A673 (cell line): ENCODE results near the gene LSM3. TPM values are rescaled to one million over a fixed set of nuclear protein-coding genes. Genes with fewer than 3 reads are reported as not detected.

Source experiments
- BruUV-seq: library from RNA; stranded (reverse); fragments of 400-500 nt; replicated peaks from 2 replicates; lab custom pipeline; 2021; lab: Mats Ljungman, UMichigan
- CTCF ChIA-PET: fragments of 300-600 bp; sonication (Branson Sonifier 250); formaldehyde crosslinking; loops from one replicate; lab custom pipeline; 2022; ENCODE audit warnings: antibody characterized with exemption; lab: Charles Lee
- POLR2A ChIA-PET: fragments of 300-600 bp; sonication (Branson Sonifier 250); formaldehyde crosslinking; loops from one replicate; lab custom pipeline; 2022; ENCODE audit warnings: antibody characterized with exemption; ENCODE audit not compliant: low non-redundant PET; lab: Charles Lee
- DNase-seq: peaks from one replicate; pipeline ENCODE4 v3.0.0-alpha.2; 2015; ENCODE audit warnings: low spot score
- H3K27ac ChIP-seq: fragments of 200-600 bp; sonication (generic); 2 replicates; pipeline ENCODE4 v1.5.1; 2016; ENCODE audit warnings: mixed run types, low read depth, mild to moderate bottlenecking, mixed read lengths, antibody characterized with exemption, low read length; ENCODE audit not compliant: poor library complexity, severe bottlenecking
- H3K27me3 ChIP-seq: fragments of 200-600 bp; sonication (generic); replicated peaks from 2 replicates; pipeline ENCODE4 v1.6.1; 2017; ENCODE audit warnings: mixed run types, low read depth, mild to moderate bottlenecking, mixed read lengths, antibody characterized with exemption, low read length; ENCODE audit not compliant: insufficient read depth, poor library complexity
- H3K36me3 ChIP-seq: fragments of 200-600 bp; sonication (generic); 2 replicates; pipeline ENCODE4 v1.6.1; 2016; ENCODE audit warnings: mixed run types, mild to moderate bottlenecking, mixed read lengths, antibody characterized with exemption, low read length; ENCODE audit not compliant: insufficient read depth, poor library complexity, severe bottlenecking
- H3K4me1 ChIP-seq: fragments of 200-600 bp; sonication (generic); 2 replicates; pipeline ENCODE4 v1.6.1; 2017; ENCODE audit warnings: mixed run types, mild to moderate bottlenecking, mixed read lengths, antibody characterized with exemption, low read length; ENCODE audit not compliant: insufficient read depth, poor library complexity, severe bottlenecking
- H3K4me3 ChIP-seq: fragments of 200-600 bp; sonication (generic); 2 replicates; pipeline ENCODE4 v1.5.1; 2016; ENCODE audit warnings: low read depth, mixed run types, mild to moderate bottlenecking, mixed read lengths, low read length; ENCODE audit not compliant: poor library complexity, severe bottlenecking
- H3K9me3 ChIP-seq: fragments of 200-600 bp; sonication (generic); 2 replicates; pipeline ENCODE4 v1.6.1; 2016; ENCODE audit warnings: mixed run types, low read depth, mild to moderate bottlenecking, mixed read lengths, antibody characterized with exemption, low read length; ENCODE audit not compliant: poor library complexity, severe bottlenecking
- CTCF ChIP-seq: fragments of 300-800, 200-600 bp; sonication (generic); conservative IDR thresholded peaks from 2 replicates; pipeline ENCODE4 v1.5.1; 2017; ENCODE audit warnings: low read depth, mild to moderate bottlenecking, antibody characterized with exemption, low read length, moderate library complexity, mixed read lengths
- EZH2 ChIP-seq: fragments of 200-600 bp; sonication (generic); IDR thresholded peaks from 2 replicates; pipeline ENCODE4 v1.6.1; 2017; ENCODE audit warnings: borderline replicate concordance, low read depth, mild to moderate bottlenecking, mixed read lengths, antibody characterized with exemption, low read length; ENCODE audit not compliant: poor library complexity, severe bottlenecking
- intact Hi-C: fragments of 100-400 bp; cut with micrococcal nuclease; formaldehyde crosslinking; loops from one replicate; pipeline ENCODE4 v1.10.0; 2022; ENCODE audit not compliant: unreplicated experiment
- total RNA-seq: library from RNA; stranded (reverse); gene quantifications from 2 replicates; pipeline ENCODE4 v1.2.3, GENCODE V29; 2021

LSM3 gene
- total RNA-seq, 1 experiment from 2014 or later, result 29.4 TPM

GRCh38 chr3:14148041-14148985 lies 30.3 kb upstream of the LSM3 start:
- Histone ChIP-seq H3K27me3 (no peaks in the 10 kb centered on the region), H3K9me3 (no peaks in the 10 kb centered on the region), H3K36me3 (peaks cover 13% of the 10 kb centered on the region), H3K27ac (no peak overlapping the region), H3K4me1 (peaks cover 27% of the 10 kb centered on the region), H3K4me3 (no peak overlapping the region)
- no peak for TF ChIP-seq CTCF
- no peak for TF ChIP-seq EZH2
- ChIA-PET CTCF (no interaction called here), POLR2A (no interaction called here)
- no TSS peak for BruUV-seq
- intact Hi-C loops, result no loop called here
- DNase-seq, result peak; percentile 67

- Histone ChIP-seq H3K4me3 (no peak overlapping the region), H3K27me3 (no peaks in the 10 kb centered on the region), H3K9me3 (no peaks in the 10 kb centered on the region), H3K27ac (no peak overlapping the region), H3K36me3 (peaks cover 13% of the 10 kb centered on the region), H3K4me1 (peaks cover 11% of the 10 kb centered on the region)
- ChIA-PET CTCF (no interaction called here), POLR2A (no interaction called here)
- intact Hi-C loops, result no loop called here
- BruUV-seq, result no TSS peak
- TF ChIP-seq EZH2, result no peak
- TF ChIP-seq CTCF, result no peak
- DNase-seq, result no peak
These were observed 28.5 kb upstream of the LSM3 start for GRCh38 chr3:14150078-14150477.

- ChIA-PET CTCF (no interaction called here), POLR2A (no interaction called here)
- peaks cover 9% of the 10 kb centered on the region for H3K4me1 ChIP-seq
- peaks cover 11% of the 10 kb centered on the region for H3K36me3 ChIP-seq
- intact Hi-C loops, result no loop called here
- BruUV-seq, result no TSS peak
- H3K9me3 ChIP-seq, result no peaks in the 10 kb centered on the region
- no peak for DNase-seq
- TF ChIP-seq EZH2, result no peak
- no peak for TF ChIP-seq CTCF
- H3K4me3 ChIP-seq, result no peak overlapping the region
- H3K27ac ChIP-seq, result no peak overlapping the region
- H3K27me3 ChIP-seq, result no peaks in the 10 kb centered on the region
These were observed 28.0 kb upstream of the LSM3 start for GRCh38 chr3:14150491-14151230.
